ENCODE measurements around the gene LOXL1.

- no peak for TF ChIP-seq CTCF (IDR thresholded peaks at IDR 0.05; ENCODE audit: low read depth, low read length)
- no peak for TF ChIP-seq MYC (IDR thresholded peaks at IDR 0.05; ENCODE audit: low read depth, low read length)
- no peak for TF ChIP-seq POLR2A (IDR thresholded peaks at IDR 0.05; ENCODE audit: extremely low read depth, insufficient read length)
Observed at GRCh38 chr15:73886717-73887345, 39.4 kb upstream of the LOXL1 start.

All from NB4 (cell line).